ENCODE results near the gene TENM3.

GRCh38 chr4:182746876-182747275 lies 503.7 kb downstream of the TENM3 start:
- no peak for TF ChIP-seq CTCF (IDR thresholded peaks at IDR 0.05)
- no peak for TF ChIP-seq ZFX (IDR thresholded peaks at IDR 0.05; ENCODE audit: borderline replicate concordance)
